DND-41 (cell line): ENCODE data around the gene PRKCA.

Experiments
- EZH2 ChIP-seq: IDR thresholded peaks from 3 replicates; pipeline ENCODE4 v1.6.1; 2012; ENCODE audit warnings: borderline replicate concordance, low read depth, mild to moderate bottlenecking, moderate library complexity, low read length, inconsistent platforms; ENCODE audit not compliant: severe bottlenecking
- TF ChIP-seq, protein P1 (sequence below): IDR thresholded peaks from 2 replicates; pipeline ENCODE4 v1.5.1; 2012; ENCODE audit warnings: borderline replicate concordance, low read length, moderate library complexity, mild to moderate bottlenecking; ENCODE audit not compliant: poor library complexity, severe bottlenecking; ENCODE audit errors: extremely low read depth

DNA sequence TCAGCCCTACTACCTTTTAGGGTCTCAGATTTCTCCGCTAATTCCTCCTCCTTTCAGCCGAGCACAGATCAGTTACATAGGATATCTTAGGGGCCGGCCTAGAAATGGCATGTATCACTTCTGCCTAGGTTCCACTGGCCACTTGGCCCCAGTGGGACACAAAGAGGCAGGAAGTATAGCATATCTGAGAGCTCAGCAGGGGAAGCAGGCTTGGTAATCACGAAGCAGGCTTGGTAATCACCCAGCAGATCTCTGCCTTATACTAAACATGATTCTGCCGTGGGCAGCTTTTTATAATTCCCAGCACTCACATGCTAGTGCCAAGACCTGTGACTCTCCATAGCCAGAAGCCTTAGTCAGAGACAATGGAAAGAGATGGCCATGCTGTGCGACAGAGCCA lies 472.9 kb downstream of the PRKCA start:
- TF ChIP-seq, protein P1, sequence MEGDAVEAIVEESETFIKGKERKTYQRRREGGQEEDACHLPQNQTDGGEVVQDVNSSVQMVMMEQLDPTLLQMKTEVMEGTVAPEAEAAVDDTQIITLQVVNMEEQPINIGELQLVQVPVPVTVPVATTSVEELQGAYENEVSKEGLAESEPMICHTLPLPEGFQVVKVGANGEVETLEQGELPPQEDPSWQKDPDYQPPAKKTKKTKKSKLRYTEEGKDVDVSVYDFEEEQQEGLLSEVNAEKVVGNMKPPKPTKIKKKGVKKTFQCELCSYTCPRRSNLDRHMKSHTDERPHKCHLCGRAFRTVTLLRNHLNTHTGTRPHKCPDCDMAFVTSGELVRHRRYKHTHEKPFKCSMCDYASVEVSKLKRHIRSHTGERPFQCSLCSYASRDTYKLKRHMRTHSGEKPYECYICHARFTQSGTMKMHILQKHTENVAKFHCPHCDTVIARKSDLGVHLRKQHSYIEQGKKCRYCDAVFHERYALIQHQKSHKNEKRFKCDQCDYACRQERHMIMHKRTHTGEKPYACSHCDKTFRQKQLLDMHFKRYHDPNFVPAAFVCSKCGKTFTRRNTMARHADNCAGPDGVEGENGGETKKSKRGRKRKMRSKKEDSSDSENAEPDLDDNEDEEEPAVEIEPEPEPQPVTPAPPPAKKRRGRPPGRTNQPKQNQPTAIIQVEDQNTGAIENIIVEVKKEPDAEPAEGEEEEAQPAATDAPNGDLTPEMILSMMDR, result no peak
- no peak for TF ChIP-seq EZH2
